T47D (cell line): Measurements from ENCODE around the gene PRKG1.
A peak's percentile ranks its signal among the peaks of the same experiment; 100 is the strongest.

ENCODE experiments used
- DNase-seq, 2 experiments: peaks; one replicate each; pipeline versions ENCODE4 v3.0.0 to v3.0.0-alpha.2; 2011 to 2012; ENCODE audit warnings: low read depth in 1 of 2, low spot score in 1 of 2
- JUND ChIP-seq: IDR thresholded peaks from 2 replicates; pipeline ENCODE4 v1.6.1; 2012; ENCODE audit warnings: low read depth
- in situ Hi-C: cut with HindIII; loops from 2 replicates; pipeline ENCODE4 v1.10.0; 2016; ENCODE audit warnings: low sequenced_read_pairs, low pct_unique_long_range_greater_than_20kb

PRKG1 gene

DNA sequence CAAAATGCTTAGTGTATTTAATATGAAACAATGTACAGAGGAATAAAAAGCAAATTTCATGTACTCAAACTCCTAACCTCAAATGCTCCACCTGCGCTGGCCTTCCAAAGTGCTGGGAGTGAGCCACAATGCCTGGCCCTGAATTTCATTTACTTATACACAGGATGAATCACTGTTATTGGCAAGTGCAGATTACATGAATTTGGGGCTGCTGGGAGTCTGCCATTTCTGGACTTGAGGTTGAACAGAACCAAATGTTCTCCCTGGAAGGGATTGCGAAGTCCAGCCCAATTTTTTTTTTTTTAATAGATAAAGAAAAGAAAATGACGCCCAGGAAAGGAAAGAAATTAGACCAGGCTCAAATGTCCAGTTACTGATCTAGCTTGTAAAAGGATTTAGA is 631.9 kb downstream of the PRKG1 start:
- no peak for DNase-seq
- no peak for TF ChIP-seq JUND
- in situ Hi-C loops, result no loop called here

DNA sequence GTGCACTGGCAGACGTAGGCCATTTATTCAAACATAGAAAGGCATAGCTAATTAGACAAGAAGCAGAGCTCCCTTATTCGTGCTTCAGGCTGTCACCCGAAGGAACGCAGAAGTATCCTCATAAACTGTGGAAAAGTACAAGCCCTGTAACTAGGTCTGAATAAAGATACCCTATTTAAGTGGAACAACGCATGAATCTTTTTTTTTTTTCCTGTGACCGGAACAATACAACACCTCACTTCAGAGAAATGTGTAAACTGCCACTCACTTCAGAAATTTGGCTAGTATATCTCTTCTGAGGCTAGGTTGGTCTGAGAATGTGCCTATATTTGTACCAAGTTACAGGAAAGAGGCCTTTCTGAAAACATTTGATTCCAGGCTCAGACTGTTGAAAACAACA is 633.1 kb downstream of the PRKG1 start:
- in situ Hi-C loops, result no loop called here
- no peak for DNase-seq
- TF ChIP-seq JUND, result no peak

DNA sequence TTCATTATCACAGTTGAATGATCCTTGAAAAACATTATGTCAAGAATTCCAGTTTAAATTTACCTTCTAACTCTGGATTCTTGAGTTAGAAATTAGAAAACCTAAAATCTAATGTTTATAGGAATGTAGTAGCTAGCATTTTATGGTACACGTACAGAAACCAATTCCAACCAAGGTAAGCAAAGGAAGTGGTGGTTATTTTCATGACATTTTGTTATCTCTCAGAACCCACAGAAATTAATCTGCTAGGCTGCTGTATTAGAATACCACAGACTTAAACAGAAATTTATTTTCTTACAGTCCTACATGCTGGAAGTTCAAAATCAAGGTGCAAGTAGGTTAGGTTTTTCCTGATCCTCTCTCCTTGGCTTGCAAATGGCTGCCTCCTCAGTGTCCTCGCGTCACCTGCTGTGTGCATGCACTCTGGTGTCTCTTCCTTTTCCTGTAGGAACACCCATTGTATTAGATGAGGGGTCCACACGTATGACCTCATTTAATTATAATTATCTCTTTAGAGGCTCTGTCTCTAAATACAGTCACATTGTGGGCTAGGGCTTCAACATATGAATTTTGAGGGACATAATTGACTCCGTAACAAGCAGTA is 633.6 kb downstream of the PRKG1 start:
- no peak for DNase-seq
- TF ChIP-seq JUND, result no peak
- in situ Hi-C loops, result no loop called here

DNA sequence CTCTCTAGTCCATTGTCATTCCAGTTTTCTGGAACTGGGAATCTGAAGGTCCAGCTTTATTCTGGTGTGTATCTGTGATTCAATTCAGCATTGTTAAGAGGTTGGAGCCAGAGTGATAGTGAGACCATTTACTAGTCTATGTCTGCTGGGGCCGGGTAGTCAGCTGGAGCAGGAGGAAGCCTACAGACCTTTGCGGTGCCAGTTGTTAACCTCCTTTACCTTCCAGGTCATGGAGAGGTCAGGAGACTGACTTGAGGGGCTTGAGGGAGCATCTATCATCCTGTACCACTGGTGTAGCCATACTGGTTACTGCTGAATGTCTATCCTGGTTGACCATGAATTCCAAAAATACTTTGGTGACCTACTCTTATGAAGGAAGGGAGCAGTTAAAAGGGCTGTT is 634.3 kb downstream of the PRKG1 start:
- in situ Hi-C loops, result no loop called here
- no peak for TF ChIP-seq JUND
- DNase-seq, result no peak

DNA sequence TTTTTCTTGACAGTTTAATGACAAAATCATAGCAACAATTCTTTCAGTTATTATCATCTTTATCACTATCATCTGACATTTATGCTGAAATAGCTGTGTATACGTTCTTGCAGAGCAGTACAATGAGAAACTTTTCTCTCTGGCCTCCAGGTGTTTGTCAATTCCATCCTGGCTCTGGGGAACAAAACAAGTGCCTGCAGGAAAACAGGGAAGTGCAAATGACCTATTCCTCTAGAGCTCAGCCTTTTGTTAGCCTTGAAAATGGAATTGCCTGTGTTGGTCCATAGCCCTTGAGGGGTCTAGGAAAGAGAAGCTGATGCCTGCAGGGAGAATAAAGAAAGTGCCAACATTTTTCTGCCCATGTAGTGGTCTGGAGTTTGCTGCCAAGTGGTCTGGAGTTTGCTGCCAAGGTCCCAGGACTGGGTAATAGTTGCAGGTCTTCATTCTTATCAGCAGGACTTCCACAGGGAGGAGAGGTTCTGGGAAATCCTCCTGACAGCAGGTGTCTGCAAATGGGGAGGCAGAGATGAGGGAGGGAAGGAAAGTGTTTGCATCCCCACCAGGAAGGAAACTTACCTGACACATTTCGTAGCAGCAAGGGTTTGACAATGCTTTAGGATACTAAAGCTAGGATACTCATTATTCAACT is 635.2 kb downstream of the PRKG1 start:
- peak in 1 of 2 experiments; percentile 53 for DNase-seq
- no peak for TF ChIP-seq JUND
- in situ Hi-C loops, result no loop called here

DNA sequence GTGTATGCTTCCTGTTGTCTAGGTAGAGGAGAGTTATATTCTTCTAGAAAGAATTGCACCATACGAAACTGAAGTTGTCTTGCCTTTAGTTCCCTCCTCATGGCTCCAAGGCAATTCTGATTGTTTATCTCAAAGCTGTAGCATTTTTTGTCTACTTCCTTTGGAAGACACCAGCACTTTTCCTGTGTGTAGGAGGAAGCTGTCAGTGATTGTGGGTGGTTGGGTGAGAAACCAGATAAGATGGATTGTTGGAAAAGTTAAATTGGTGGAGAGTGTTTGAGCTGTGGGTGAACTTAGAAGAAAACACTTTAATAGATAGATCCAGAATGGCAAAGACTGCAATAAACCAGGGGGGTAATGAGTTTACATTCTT is 637.2 kb downstream of the PRKG1 start:
- DNase-seq, result no peak
- no peak for TF ChIP-seq JUND
- in situ Hi-C loops, result no loop called here

DNA sequence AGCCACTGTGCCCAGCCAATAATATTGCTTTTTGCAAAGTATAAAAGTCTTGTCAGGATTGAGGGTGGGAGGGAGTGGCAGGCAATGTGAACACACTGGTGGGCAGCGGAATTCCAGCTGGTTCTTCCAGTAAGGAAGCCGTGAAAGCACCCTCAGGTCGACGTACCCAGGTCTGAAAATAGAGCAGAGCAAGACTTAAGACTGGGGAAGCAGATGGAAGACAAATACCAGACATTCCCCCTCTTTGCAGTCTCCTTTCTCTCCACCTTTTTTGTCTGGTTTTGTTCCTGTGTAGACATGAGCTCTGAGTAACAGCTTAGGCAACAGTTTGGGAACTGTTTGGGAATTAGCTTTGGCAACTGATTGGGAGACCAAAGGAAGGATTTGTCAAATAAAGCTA is 642.7 kb downstream of the PRKG1 start:
- TF ChIP-seq JUND, result no peak
- DNase-seq, result no peak
- in situ Hi-C loops, result no loop called here

DNA sequence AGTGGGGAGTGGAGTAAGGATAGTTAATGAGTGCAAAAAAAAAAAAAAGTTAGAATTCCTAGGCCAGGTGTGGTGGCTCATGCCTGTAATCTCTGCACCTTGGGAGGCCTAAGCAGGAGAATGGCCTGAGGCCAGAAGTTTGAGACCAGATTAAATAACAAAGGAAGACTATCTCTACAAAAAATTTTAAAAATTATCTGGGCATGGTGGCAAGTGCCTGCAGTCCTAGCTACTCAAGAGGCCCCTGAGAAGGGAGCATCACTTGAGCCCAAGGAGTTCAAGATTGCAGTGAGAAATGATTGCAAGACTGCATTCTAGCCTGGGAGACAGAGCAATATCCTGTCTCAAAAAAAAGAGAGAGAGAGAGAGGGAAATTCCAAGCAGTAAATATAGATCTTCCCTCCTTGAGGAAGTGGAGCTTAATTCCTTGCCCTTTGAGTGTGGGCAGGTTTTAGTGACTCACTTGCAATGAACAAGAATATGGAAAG is 644.6 kb downstream of the PRKG1 start:
- DNase-seq, result no peak
- no peak for TF ChIP-seq JUND
- in situ Hi-C loops, result no loop called here

DNA sequence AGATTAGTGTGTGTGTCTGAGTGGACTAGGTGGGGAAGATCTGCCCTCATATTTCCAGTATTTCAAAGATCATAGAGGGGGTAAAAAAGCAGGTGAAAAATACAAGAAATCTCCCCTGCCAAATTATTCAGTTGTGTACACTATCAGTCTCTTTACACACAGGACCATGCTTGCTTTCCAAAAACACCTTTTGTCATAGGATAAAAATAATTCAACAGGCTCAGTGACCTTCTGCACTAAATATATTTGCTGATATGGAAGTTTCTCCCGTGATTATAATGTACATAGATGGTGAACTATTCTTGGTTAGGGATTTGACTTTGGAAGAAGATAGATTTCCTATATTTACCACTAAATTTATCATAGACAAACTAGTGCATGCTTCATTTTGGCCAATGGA is 649.8 kb downstream of the PRKG1 start:
- no peak for TF ChIP-seq JUND
- no peak for DNase-seq
- in situ Hi-C loops, result no loop called here

DNA sequence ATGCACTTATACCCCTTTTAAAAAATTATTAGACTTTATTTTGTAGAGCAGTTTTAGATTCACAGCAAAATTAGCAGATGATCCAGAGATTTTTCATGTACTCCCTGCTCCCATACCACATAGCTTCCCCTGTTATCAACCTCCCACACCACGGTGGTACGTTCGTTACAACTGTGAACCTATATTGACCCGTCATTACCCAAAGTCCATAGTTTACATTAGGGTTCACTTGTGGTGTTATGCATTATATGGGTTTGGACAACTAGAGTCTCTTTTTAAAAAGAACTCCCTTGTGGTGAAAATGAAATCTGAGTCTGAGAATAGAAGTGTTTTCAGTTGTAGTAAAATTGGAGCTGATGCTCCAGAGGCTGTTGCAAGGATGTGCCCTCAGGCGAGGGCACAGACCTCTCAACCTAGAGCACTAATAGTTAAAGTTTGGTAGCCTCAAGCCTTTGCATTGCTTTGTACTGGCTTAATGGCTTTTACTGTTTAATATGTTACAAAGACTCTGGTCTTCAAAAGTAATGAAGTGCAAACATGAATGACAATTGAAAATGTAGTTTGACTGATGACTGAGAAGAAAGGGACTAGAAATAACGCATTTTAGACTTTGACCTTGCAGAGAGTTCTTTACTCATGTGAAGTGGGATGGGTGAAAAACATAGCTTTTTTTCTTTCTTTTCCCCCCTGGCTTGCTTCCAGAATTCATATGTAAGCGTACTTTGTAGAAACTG is 655.7 kb downstream of the PRKG1 start:
- no peak for TF ChIP-seq JUND
- DNase-seq, result no peak
- in situ Hi-C loops, result no loop called here

DNA sequence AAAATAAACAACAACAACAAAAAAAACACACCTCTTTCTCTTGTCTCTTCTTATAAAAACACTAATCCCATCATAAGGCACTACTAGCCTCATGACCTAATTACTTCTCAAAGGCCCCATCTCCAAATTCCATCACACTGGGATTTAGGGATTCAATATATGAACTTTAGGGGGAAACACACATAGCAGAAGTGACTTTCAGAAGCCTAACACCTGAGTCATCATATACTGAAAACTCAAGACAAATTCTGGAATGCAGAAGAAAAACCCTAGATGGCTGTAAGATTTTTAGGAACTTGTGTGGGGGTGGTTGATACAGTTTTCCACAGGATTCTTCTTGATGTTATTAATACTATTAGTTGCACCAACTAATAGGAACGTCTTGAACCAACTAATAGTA is 658.8 kb downstream of the PRKG1 start:
- no peak for TF ChIP-seq JUND
- in situ Hi-C loops, result no loop called here
- DNase-seq, result no peak

DNA sequence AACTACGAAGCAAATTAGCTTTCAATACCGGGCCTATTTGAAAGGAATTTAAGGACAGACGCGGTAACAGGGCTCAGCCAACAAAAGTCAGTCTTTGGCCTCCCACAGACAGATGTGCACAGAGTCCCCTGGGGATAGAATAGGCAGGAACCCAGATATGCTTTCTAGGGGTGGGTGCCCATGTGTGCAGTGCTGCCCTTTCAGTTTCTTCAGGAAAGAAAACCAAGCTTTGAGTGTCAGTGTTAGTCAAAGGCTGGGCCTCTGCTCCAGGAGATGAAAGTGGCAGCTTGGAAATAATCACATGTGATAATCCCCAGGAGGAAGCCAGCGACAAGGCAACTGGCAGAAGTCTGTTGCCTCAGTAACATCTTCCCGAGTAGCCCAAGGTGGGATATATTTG is 668.9 kb downstream of the PRKG1 start:
- no peak for TF ChIP-seq JUND
- DNase-seq, result no peak
- in situ Hi-C loops, result no loop called here

DNA sequence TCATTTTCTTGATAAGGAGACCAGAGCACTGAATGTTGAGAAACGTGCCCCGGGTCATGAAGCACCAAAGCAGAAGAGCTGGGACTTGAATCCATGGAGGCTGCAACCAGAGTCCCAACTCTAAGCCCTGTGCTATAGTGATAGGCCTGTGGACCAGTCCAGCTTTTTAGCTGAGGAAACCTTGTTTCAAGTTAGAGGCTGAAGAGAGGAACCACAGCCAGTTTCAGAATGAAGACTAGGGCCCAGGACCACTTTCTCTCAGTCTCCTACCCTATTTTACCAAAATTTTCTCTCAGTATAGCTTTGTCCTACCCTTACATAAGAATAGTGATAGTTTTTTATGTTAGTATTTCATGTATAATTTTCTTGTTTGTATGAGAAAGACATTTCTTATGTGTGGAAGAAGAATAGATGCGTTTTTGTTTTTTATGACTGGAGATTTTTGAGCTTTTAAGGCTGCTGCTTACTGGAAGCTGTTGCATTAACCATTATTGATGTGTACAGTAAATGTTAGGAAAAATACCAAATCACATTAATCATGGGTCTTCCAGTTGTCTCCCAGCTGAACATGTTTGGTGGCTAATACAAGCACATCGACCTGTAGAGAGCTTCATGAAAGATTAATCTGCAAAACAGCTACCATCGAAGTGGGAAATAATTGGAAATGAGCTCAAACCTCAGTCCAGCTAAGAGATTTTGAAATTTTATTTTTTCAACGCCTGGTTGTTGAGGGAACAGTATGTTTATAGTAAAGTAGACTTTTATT is 670.1 kb downstream of the PRKG1 start:
- DNase-seq, result no peak
- in situ Hi-C loops, result no loop called here
- no peak for TF ChIP-seq JUND
